Smooth muscle cell (in vitro differentiated cells): ENCODE measurements around the gene BASP1. TPM values are rescaled to one million over a fixed set of nuclear protein-coding genes. Genes with fewer than 3 reads are reported as not detected.

Experiments used
- DNase-seq: peaks from one replicate; lab custom pipeline; 2025; ENCODE audit not compliant: unreplicated experiment; lab: John Stamatoyannopoulos, UW
- H2AFZ ChIP-seq: fragments of 200-600 bp; sonication (generic); 2 replicates; pipeline ENCODE4 v1.6.0; 2016; ENCODE audit warnings: antibody characterized with exemption, low read depth, mild to moderate bottlenecking
- H3F3A ChIP-seq: fragments of 200-600 bp; sonication (generic); 2 replicates; pipeline ENCODE4 v1.6.0; 2017; ENCODE audit warnings: antibody characterized with exemption, low read depth
- H3K27ac ChIP-seq: fragments of 200-600 bp; sonication (generic); 2 replicates; pipeline ENCODE4 v1.5.1; 2016; ENCODE audit warnings: low read depth, mild to moderate bottlenecking
- H3K27me3 ChIP-seq: fragments of 200-600 bp; sonication (generic); 2 replicates; pipeline ENCODE4 v1.6.1; 2016; ENCODE audit warnings: low read depth, mild to moderate bottlenecking
- H3K36me3 ChIP-seq: fragments of 200-600 bp; sonication (generic); 2 replicates; pipeline ENCODE4 v1.5.1; 2016; ENCODE audit warnings: low read depth
- H3K4me1 ChIP-seq: fragments of 200-600 bp; sonication (generic); 2 replicates; pipeline ENCODE4 v1.5.1; 2016; ENCODE audit warnings: low read depth
- H3K4me2 ChIP-seq: fragments of 200-600 bp; sonication (generic); 2 replicates; pipeline ENCODE4 v1.6.0; 2016; ENCODE audit warnings: mild to moderate bottlenecking
- H3K4me3 ChIP-seq: fragments of 200-600 bp; sonication (generic); 2 replicates; pipeline ENCODE4 v1.5.1; 2016; ENCODE audit warnings: mild to moderate bottlenecking
- H3K79me2 ChIP-seq: fragments of 200-600 bp; sonication (generic); 2 replicates; pipeline ENCODE4 v1.6.0; 2016; ENCODE audit warnings: low read depth, mild to moderate bottlenecking
- H3K9ac ChIP-seq: fragments of 200-600 bp; sonication (generic); 2 replicates; pipeline ENCODE4 v1.6.0; 2016; ENCODE audit warnings: low read depth
- H3K9me3 ChIP-seq: fragments of 200-600 bp; sonication (generic); replicated peaks from 2 replicates; pipeline ENCODE4 v1.5.1; 2016; ENCODE audit warnings: low read depth
- H4K20me1 ChIP-seq: fragments of 200-600 bp; sonication (generic); 2 replicates; pipeline ENCODE4 v1.6.0; 2016; ENCODE audit warnings: low read depth
- WGBS: methylation state at CpG from one replicate; pipeline ENCODE4 v1.1.7; 2016; ENCODE audit warnings: low lambda C conversion rate; 5-methylcytosine and 5-hydroxymethylcytosine counted together
- polyA plus RNA-seq: library from polyadenylated mRNA; unstranded; fragments of >200 nt; fragmentation: Nextera tagmentation; extraction: Ambion mirVana; gene quantifications from 2 replicates; pipeline ENCODE4 v1.2.1, GENCODE V29; 2016
- total RNA-seq: library from RNA; depleted of rRNA; stranded (reverse); fragments of >200 nt; gene quantifications from 2 replicates; pipeline ENCODE4 v1.2.3, GENCODE V29; 2014
- TF ChIP-seq, protein P1 (sequence below): fragments of 200-600 bp; sonication (generic); IDR thresholded peaks from 2 replicates; pipeline ENCODE4 v1.5.1; 2017; ENCODE audit warnings: borderline replicate concordance, mild to moderate bottlenecking, antibody characterized with exemption; ENCODE audit not compliant: insufficient read depth, poor library complexity, severe bottlenecking

Gene BASP1
- total and polyA plus RNA-seq, 2 experiments from 2014 or later = 194 to 304 TPM

DNA sequence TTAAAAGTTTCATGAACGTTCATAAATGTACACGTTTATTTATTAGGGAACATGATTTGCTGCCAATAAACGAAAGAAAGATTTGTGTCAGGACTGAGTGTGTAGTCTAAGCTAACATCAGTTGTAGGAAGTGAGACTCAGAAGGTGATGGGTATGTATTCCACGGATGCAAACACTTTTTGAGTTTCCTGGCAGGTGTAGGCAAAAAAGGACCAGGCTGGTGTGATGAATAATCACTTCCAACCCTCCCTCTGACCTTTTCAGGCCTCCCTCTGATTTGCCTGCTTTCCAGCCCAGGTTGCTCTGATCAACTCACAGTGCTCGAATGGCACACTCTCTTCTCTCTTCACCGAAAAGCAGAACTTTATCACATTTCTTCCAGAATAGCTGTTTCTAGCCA is 51.8 kb downstream of the BASP1 start:
- Histone ChIP-seq H2AFZ (no peak overlapping the region), H3K4me2 (no peak overlapping the region), H4K20me1 (peaks cover 100% of the 10 kb centered on the region), H3K9ac (no peak overlapping the region), H3K4me3 (no peak overlapping the region), H3K4me1 (no peaks in the 10 kb centered on the region), H3F3A (peaks cover 13% of the 10 kb centered on the region), H3K9me3 (no peaks in the 10 kb centered on the region), H3K79me2 (peaks cover 100% of the 10 kb centered on the region), H3K27ac (no peak overlapping the region), H3K36me3 (no peaks in the 10 kb centered on the region), H3K27me3 (no peaks in the 10 kb centered on the region)
- DNase-seq = no peak
- TF ChIP-seq, protein P1, sequence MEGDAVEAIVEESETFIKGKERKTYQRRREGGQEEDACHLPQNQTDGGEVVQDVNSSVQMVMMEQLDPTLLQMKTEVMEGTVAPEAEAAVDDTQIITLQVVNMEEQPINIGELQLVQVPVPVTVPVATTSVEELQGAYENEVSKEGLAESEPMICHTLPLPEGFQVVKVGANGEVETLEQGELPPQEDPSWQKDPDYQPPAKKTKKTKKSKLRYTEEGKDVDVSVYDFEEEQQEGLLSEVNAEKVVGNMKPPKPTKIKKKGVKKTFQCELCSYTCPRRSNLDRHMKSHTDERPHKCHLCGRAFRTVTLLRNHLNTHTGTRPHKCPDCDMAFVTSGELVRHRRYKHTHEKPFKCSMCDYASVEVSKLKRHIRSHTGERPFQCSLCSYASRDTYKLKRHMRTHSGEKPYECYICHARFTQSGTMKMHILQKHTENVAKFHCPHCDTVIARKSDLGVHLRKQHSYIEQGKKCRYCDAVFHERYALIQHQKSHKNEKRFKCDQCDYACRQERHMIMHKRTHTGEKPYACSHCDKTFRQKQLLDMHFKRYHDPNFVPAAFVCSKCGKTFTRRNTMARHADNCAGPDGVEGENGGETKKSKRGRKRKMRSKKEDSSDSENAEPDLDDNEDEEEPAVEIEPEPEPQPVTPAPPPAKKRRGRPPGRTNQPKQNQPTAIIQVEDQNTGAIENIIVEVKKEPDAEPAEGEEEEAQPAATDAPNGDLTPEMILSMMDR = no peak
- 95% methylated on average over 6 of the region's 6 CpGs for WGBS

DNA sequence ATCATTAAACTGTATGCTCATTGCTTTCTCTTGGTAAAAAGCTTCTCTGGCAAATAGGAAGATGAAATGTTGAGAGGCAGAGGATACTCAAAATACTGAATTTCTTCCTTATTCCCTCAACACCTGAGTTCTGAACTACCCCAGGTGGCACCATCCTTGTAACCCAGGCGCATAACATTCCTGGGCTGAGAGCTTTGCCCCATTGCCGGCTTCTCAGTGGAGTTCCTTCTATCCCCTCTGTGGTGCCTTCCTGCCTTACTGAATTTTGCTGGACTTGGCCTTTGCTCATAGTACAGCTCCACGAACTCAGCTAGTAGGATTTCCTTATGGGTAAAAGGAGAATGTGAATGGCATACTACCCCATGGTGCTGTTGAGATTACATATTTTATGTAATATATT is 54.7 kb downstream of the BASP1 start:
- Histone ChIP-seq H3K79me2 (peaks cover 88% of the 10 kb centered on the region), H4K20me1 (peaks cover 98% of the 10 kb centered on the region)

DNA sequence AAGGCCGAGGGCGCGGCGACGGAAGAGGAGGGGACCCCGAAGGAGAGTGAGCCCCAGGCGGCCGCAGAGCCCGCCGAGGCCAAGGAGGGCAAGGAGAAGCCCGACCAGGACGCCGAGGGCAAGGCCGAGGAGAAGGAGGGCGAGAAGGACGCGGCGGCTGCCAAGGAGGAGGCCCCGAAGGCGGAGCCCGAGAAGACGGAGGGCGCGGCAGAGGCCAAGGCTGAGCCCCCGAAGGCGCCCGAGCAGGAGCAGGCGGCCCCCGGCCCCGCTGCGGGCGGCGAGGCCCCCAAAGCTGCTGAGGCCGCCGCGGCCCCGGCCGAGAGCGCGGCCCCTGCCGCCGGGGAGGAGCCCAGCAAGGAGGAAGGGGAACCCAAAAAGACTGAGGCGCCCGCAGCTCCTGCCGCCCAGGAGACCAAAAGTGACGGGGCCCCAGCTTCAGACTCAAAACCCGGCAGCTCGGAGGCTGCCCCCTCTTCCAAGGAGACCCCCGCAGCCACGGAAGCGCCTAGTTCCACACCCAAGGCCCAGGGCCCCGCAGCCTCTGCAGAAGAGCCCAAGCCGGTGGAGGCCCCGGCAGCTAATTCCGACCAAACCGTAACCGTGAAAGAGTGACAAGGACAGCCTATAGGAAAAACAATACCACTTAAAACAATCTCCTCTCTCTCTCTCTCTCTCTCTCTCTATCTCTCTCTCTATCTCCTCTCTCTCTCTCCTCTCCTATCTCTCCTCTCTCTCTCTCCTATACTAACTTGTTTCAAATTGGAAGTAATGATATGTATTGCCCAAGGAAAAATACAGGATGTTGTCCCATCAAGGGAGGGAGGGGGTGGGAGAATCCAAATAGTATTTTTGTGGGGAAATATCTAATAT is 58.1 kb downstream of the BASP1 start:
- WGBS = 96% methylated on average over 53 of the region's 57 CpGs
- Histone ChIP-seq H3K9ac (no peak overlapping the region), H3K27ac (no peak overlapping the region), H3K9me3 (no peaks in the 10 kb centered on the region), H3K4me3 (no peak overlapping the region), H3K36me3 (peaks cover 10% of the 10 kb centered on the region), H3K4me2 (no peak overlapping the region), H4K20me1 (peaks cover 74% of the 10 kb centered on the region), H3K79me2 (peaks cover 63% of the 10 kb centered on the region), H3K4me1 (no peaks in the 10 kb centered on the region), H2AFZ (no peak overlapping the region), H3F3A (peaks cover 30% of the 10 kb centered on the region), H3K27me3 (no peaks in the 10 kb centered on the region)
- DNase-seq = no peak
- TF ChIP-seq, protein P1 = no peak

More for the DNA sequence above, 54.7 kb downstream of the BASP1 start:
- H2AFZ ChIP-seq = no peak overlapping the region
- DNase-seq = no peak
- TF ChIP-seq, protein P1 = no peak
- H3F3A ChIP-seq = peaks cover 13% of the 10 kb centered on the region
- WGBS = 95% methylated on average over 3 of the region's 3 CpGs
- peaks cover 10% of the 10 kb centered on the region for H3K36me3 ChIP-seq
- H3K9me3 ChIP-seq = no peaks in the 10 kb centered on the region
- H3K27ac ChIP-seq = no peak overlapping the region
- no peak overlapping the region for H3K9ac ChIP-seq
- H3K4me3 ChIP-seq = no peak overlapping the region
- no peaks in the 10 kb centered on the region for H3K4me1 ChIP-seq
- H3K4me2 ChIP-seq = no peak overlapping the region
- no peaks in the 10 kb centered on the region for H3K27me3 ChIP-seq

DNA sequence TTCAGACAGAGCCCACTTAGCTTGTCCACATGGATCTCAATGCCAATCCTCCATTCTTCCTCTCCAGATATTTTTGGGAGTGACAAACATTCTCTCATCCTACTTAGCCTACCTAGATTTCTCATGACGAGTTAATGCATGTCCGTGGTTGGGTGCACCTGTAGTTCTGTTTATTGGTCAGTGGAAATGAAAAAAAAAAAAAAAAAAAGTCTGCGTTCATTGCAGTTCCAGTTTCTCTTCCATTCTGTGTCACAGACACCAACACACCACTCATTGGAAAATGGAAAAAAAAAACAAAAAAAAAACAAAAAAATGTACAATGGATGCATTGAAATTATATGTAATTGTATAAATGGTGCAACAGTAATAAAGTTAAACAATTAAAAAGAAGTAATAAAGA is 59.0 kb downstream of the BASP1 start:
- H3K79me2 ChIP-seq = peaks cover 54% of the 10 kb centered on the region
- WGBS = 96% methylated on average over 3 of the region's 3 CpGs
- no peak overlapping the region for H2AFZ ChIP-seq
- H3K27ac ChIP-seq = no peak overlapping the region
- no peaks in the 10 kb centered on the region for H3K9me3 ChIP-seq
- peaks cover 36% of the 10 kb centered on the region for H3F3A ChIP-seq
- no peak overlapping the region for H3K4me3 ChIP-seq
- H3K36me3 ChIP-seq = peaks cover 10% of the 10 kb centered on the region
- H3K4me1 ChIP-seq = peaks cover under 1% of the 10 kb centered on the region
- no peak overlapping the region for H3K9ac ChIP-seq
- TF ChIP-seq, protein P1 = no peak
- no peak for DNase-seq
- no peak overlapping the region for H3K4me2 ChIP-seq
- H3K27me3 ChIP-seq = no peaks in the 10 kb centered on the region
- H4K20me1 ChIP-seq = peaks cover 65% of the 10 kb centered on the region
